ENCODE measurements around the gene SRGAP1.
"Not testable (repeated sequence)": the region's sequence is repeated elsewhere in the genome, so short reads cannot be mapped to it uniquely, and the experiment has no call there.

SRGAP1 gene

DNA sequence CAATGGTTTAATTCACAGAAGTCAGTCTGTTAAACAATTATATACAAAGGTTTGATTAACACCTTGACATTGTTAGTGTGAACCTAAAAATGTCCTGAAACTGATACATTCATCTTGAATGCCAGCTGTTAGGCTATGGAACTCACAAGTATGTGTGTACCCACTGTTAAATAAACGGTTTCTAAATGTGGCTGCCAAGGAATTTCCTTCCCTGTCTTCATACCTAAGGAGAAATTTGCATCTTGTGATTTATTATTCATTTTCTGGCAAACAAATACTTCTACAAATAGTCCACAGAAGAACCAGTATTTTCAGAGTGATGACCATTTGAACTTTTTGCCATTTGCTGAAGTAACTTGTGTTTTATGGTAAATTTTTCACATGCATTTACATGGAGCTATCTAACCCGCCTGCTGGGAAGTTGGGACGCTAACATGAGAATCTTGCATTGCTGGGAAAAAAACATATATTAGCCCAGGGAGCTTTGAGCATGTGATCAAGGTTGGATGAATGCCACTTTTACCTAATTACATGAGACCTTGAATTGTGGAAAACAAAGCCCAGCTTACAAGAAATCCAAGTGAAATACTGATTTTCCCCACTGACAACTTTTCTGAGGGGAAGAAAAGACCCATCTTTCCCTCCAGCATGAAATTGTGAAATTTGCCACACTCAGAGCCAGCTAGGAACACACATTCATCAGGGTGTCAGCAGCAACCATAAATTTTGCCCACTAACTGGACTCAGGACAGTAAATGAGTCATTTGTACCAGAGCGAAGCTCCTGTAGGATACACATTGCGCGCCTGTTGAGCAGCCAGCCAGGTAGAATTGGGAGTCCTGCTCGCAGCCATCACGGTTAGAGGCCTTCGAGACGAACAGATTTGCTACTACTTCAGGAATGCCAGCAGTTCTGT is 259.6 kb downstream of the SRGAP1 start:
- DNase-seq: no peak

GRCh38 chr12:64105026-64105425 is 260.5 kb downstream of the SRGAP1 start:
- Mint-ChIP-seq H3K4me3 (no peak overlapping the region), H3K27ac (no peak overlapping the region), H3K4me1 (no peaks in the 10 kb centered on the region), H3K9me3 (no peaks in the 10 kb centered on the region), H3K27me3 (peaks cover 30% of the 10 kb centered on the region)
- DNase-seq (no peak), ATAC-seq (no peak)

More for the DNA sequence above, 259.6 kb downstream of the SRGAP1 start:
- Mint-ChIP-seq H3K4me1 (no peaks in the 10 kb centered on the region), H3K9me3 (no peaks in the 10 kb centered on the region), H3K27ac (no peak overlapping the region), H3K4me3 (no peak overlapping the region), H3K27me3 (peaks cover 31% of the 10 kb centered on the region)
- no peak for ATAC-seq

DNA sequence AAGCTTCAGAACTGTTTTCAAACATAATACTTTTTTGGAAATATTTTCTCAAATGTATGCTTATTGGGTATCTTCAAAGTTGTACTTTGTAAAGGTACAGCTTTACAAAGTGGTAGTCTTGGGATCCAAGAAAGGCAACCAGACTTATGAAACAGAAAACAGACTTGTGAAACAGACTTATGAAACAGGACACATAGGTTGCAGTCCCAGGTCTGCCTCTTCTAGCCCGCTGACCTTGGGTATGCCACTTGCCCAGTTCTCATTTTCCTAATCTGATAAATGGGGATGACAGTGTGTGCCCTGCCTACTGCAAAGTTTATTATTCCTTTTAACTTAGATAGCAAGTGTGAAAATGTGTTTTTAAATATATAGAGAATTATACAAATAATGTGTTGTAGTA is 263.3 kb downstream of the SRGAP1 start:
- DNase-seq (no peak), ATAC-seq (no peak)
- no peak overlapping the region for H3K4me3 Mint-ChIP-seq
- no peak overlapping the region for H3K27ac Mint-ChIP-seq
- H3K27me3 Mint-ChIP-seq: peaks cover 17% of the 10 kb centered on the region
- H3K4me1 Mint-ChIP-seq: no peaks in the 10 kb centered on the region
- H3K9me3 Mint-ChIP-seq: no peaks in the 10 kb centered on the region

GRCh38 chr12:64109706-64110105 is 265.2 kb downstream of the SRGAP1 start:
- no peaks in the 10 kb centered on the region for H3K4me1 Mint-ChIP-seq
- no peak overlapping the region for H3K27ac Mint-ChIP-seq
- DNase-seq: no peak

GRCh38 chr12:64110864-64111263 is 266.4 kb downstream of the SRGAP1 start:
- no peak overlapping the region for H3K4me3 Mint-ChIP-seq
- ATAC-seq (no peak), DNase-seq (no peak)
- H3K27ac Mint-ChIP-seq: no peak overlapping the region
- H3K9me3 Mint-ChIP-seq: no peaks in the 10 kb centered on the region
- H3K4me1 Mint-ChIP-seq: no peaks in the 10 kb centered on the region
- peaks cover 17% of the 10 kb centered on the region for H3K27me3 Mint-ChIP-seq

More at GRCh38 chr12:64109706-64110105, 265.2 kb downstream of the SRGAP1 start:
- H3K9me3 Mint-ChIP-seq: no peaks in the 10 kb centered on the region
- no peak overlapping the region for H3K4me3 Mint-ChIP-seq
- peaks cover 17% of the 10 kb centered on the region for H3K27me3 Mint-ChIP-seq
- no peak for ATAC-seq

DNA sequence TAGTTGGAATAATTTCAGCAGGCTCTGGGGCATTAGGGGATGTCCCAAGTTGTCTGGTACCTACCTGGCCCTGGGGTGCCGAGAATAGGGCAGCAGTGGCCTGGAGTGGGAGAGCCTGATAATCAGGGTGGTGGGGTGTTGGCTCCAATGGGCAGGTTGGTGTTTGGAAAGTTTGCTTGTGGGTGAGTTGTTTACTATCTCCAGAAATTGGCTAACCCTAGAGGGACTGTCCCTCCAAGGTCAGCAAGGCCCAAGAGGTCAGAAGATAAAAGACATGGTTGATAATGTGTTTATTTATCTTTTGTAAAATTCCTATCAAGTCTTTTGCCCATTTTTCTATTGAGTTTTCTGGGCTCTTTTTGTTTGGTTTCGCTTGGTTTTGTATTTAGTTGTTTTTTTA is 272.5 kb downstream of the SRGAP1 start:
- no peak overlapping the region for H3K27ac Mint-ChIP-seq
- no peak for DNase-seq
- H3K4me3 Mint-ChIP-seq: no peak overlapping the region
- H3K4me1 Mint-ChIP-seq: no peaks in the 10 kb centered on the region
- no peak for ATAC-seq
- H3K27me3 Mint-ChIP-seq: peaks cover 25% of the 10 kb centered on the region
- H3K9me3 Mint-ChIP-seq: no peaks in the 10 kb centered on the region

DNA sequence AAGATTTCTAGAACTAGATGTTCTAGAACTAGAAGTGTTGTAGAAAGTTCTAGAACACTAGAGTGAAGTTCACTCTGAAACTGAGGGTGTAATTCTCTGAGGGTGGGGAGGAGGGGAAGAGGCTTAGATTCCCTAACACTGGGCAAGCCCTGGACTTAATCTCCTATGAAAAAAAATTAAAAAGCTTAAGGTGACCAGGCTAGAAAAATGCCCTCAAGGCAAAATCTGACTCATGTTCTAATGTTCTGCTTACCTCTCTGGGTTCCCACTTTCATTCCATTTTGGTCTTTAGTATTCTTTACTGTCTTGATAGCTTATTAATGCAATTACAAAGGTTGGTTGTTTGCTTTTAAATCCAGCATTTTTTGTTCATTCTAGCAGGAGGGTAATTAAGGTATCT is 276.1 kb downstream of the SRGAP1 start:
- Mint-ChIP-seq H3K4me3 (no peak overlapping the region), H3K27ac (no peak overlapping the region), H3K27me3 (peaks cover 25% of the 10 kb centered on the region), H3K4me1 (no peaks in the 10 kb centered on the region), H3K9me3 (no peaks in the 10 kb centered on the region)
- no peak for ATAC-seq
- DNase-seq: no peak

GRCh38 chr12:64121086-64121485 is 276.6 kb downstream of the SRGAP1 start:
- not testable (repeated sequence) for H3K9me3 Mint-ChIP-seq, ATAC-seq, H3K4me3 Mint-ChIP-seq, H3K4me1 Mint-ChIP-seq, H3K27ac Mint-ChIP-seq, DNase-seq
- H3K27me3 Mint-ChIP-seq: peaks cover 25% of the 10 kb centered on the region

GRCh38 chr12:64122154-64122553 is 277.7 kb downstream of the SRGAP1 start:
- no peak overlapping the region for H3K4me3 Mint-ChIP-seq
- no peak for ATAC-seq
- H3K27ac Mint-ChIP-seq: no peak overlapping the region
- no peak for DNase-seq
- no peaks in the 10 kb centered on the region for H3K4me1 Mint-ChIP-seq
- H3K27me3 Mint-ChIP-seq: peaks cover 25% of the 10 kb centered on the region
- no peaks in the 10 kb centered on the region for H3K9me3 Mint-ChIP-seq

DNA sequence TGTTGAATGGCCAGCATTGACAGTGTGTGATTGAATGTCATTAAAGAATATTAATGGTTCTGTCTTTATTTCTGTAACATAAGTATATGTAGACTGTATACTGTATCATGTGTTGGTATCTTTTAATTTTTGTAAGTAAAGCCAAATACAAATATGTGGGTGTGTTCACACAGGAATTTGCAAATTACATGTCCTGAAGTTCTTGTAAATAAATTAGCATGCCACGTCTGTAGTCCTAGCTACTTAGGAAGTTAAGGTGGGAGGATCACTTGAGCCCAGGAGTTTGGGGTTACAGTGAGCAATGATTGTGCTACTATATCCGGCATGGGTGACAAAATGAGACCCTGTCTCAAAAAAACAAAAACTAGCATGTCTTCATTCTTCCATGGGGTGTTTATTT is 278.5 kb downstream of the SRGAP1 start:
- ATAC-seq (no peak), DNase-seq (no peak)
- H3K27me3 Mint-ChIP-seq: peaks cover 26% of the 10 kb centered on the region
- H3K9me3 Mint-ChIP-seq: no peaks in the 10 kb centered on the region
- H3K27ac Mint-ChIP-seq: no peak overlapping the region
- no peaks in the 10 kb centered on the region for H3K4me1 Mint-ChIP-seq
- H3K4me3 Mint-ChIP-seq: no peak overlapping the region

DNA sequence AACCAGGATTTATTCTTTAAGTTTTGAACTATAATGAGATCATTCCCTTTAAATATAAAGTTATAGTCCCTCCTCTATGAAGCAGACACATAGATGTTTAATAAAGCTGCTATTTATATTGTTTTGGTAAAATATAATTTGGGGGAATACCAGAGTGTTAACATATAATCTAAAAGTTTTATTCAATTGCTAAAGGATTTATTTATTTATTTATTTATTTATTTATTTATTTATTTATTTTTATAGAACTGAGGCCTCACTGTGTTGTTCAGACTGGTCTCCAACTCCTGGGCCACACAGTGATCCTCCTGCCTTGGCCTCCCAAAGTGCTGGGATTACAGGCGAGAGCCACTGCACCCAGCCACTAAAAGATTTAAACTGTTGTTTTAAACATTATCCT is 278.9 kb downstream of the SRGAP1 start:
- Mint-ChIP-seq H3K4me3 (no peak overlapping the region), H3K9me3 (no peaks in the 10 kb centered on the region), H3K4me1 (no peaks in the 10 kb centered on the region), H3K27ac (no peak overlapping the region), H3K27me3 (peaks cover 22% of the 10 kb centered on the region)
- ATAC-seq (no peak), DNase-seq (no peak)

DNA sequence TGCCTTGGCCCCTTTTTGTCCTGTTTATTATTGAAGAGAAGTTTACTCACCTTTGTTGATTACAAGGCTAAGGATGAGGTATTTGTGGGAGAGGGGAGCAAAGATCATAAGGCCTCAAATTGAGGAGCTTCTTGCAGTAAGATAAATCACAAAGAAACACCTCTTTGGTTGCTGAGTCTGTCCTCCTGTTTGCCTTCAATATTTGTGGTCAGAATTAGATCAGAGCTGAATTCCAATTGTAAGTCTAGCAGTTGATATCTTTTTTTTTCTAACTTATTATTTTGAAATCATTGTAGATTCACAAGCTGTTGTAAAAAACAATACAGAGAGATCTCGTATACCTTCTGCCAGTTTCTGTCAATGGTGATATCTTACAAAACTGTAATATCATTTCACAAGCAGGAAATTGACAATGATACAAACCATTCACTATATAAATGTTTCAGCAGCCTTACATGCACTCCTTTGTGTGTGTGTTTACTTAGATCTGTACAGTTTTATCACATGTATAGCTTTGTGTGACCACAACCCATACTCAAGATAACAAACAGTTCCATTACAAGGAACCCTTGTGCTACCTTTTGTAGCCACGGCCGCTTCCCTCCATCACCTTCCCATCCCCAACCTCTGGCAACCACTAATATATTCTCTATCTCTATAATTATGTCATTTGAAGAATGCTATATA is 280.2 kb downstream of the SRGAP1 start:
- H3K27me3 Mint-ChIP-seq: peaks cover 22% of the 10 kb centered on the region
- ATAC-seq: no peak
- H3K9me3 Mint-ChIP-seq: no peaks in the 10 kb centered on the region
- no peak overlapping the region for H3K4me3 Mint-ChIP-seq
- no peak overlapping the region for H3K27ac Mint-ChIP-seq
- DNase-seq: no peak
- H3K4me1 Mint-ChIP-seq: no peaks in the 10 kb centered on the region

GRCh38 chr12:64125913-64126312 is 281.4 kb downstream of the SRGAP1 start:
- ATAC-seq (no peak), DNase-seq (no peak)
- peaks cover 13% of the 10 kb centered on the region for H3K27me3 Mint-ChIP-seq
- no peaks in the 10 kb centered on the region for H3K9me3 Mint-ChIP-seq
- H3K27ac Mint-ChIP-seq: no peak overlapping the region
- no peaks in the 10 kb centered on the region for H3K4me1 Mint-ChIP-seq
- H3K4me3 Mint-ChIP-seq: no peak overlapping the region

DNA sequence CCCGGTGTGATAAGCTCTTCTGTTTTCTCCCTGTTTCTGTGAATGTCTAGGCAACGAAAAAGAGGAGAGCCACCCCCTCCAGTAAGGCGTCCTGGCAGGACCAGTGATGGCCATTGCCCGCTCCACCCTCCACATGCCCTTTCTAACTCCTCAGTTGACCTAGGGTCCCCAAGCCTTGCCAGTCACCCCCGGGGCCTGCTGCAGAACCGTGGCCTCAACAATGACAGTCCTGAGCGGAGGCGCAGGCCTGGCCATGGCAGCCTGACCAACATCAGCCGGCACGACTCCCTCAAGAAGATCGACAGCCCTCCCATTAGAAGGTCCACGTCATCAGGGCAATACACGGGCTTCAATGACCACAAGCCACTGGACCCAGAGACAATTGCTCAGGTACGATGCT is 283.3 kb downstream of the SRGAP1 start:
- ATAC-seq (no peak), DNase-seq (no peak)
- Mint-ChIP-seq H3K9me3 (peaks cover 7 to 10% of the 10 kb centered on the region in 2 donors), H3K27me3 (peaks cover 6% of the 10 kb centered on the region), H3K27ac (no peak overlapping the region), H3K4me1 (no peaks in the 10 kb centered on the region), H3K4me3 (no peak overlapping the region)

DNA sequence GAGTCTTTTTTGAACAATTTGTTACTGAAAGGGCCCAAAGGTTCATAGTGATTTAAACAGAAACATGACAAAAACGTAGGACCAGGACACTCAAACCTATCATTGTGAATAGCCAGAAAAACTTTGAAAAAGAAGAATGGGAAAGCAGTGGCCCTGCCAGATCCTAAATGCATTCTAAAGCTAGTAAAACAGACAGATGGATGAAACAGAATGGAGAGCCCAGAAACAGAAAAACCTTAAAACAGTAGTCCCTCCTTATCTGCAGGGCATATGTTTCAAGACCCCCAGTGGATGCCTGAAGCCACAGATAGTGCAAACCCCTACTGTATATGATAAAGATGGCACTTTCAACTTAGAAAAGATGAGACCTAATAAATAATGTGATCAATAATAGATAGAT is 283.9 kb downstream of the SRGAP1 start:
- H3K27ac Mint-ChIP-seq: no peak overlapping the region
- peaks cover 6% of the 10 kb centered on the region for H3K27me3 Mint-ChIP-seq
- H3K4me3 Mint-ChIP-seq: no peak overlapping the region
- ATAC-seq (no peak), DNase-seq (no peak)
- H3K9me3 Mint-ChIP-seq: peaks cover 7 to 10% of the 10 kb centered on the region in 2 donors
- no peaks in the 10 kb centered on the region for H3K4me1 Mint-ChIP-seq

GRCh38 chr12:64130476-64130875 is 286.0 kb downstream of the SRGAP1 start:
- not testable (repeated sequence) for H3K4me1 Mint-ChIP-seq, ATAC-seq, H3K27me3 Mint-ChIP-seq, H3K4me3 Mint-ChIP-seq, H3K27ac Mint-ChIP-seq, DNase-seq
- peaks cover 16 to 30% of the 10 kb centered on the region in 2 donors for H3K9me3 Mint-ChIP-seq

Data from stimulated activated naive CD8-positive, alpha-beta T cell treated with anti-CD3 and anti-CD28 coated beads, Interleukin-15, amount 100 ng/mL, for 72 hours (primary cell).